LNCaP clone FGC (cell line): ENCODE data around the gene RAB7A.

ENCODE experiments used
- DNase-seq: peaks from one replicate; pipeline ENCODE4 v3.0.0-alpha.2; 2011; ENCODE audit warnings: low read depth
- H3K4me3 ChIP-seq: 2 replicates; pipeline ENCODE4 v1.5.1; 2011; ENCODE audit warnings: mild to moderate bottlenecking, low read depth, low read length, control low read depth
- TF ChIP-seq, protein P1 (sequence below): IDR thresholded peaks from 2 replicates; pipeline ENCODE4 v1.5.1; 2012; ENCODE audit warnings: mild to moderate bottlenecking; ENCODE audit not compliant: control insufficient read depth, insufficient read depth; ENCODE audit errors: extremely low read depth

RAB7A gene

DNA sequence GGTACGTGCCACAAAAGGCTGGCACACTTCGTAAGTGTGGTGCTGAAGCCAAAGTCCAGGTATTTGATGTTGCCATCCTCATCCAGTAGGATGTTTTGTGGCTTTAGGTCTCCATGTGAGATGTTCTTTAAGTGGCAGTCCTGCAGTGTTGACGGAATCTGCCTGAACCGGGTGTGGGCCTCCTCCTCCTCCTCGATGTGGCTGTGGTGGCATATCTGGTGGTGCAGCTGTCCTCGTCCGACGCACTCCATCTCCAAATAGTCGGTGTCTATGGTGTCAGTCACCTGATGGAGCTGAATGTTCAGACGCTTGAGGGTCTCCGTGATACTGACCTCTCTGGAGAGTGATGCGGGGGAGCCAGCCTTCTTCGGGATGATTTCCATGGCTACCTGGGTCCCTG, 123.0 kb downstream of the RAB7A start:
- DNase-seq: no peak
- TF ChIP-seq, protein P1, sequence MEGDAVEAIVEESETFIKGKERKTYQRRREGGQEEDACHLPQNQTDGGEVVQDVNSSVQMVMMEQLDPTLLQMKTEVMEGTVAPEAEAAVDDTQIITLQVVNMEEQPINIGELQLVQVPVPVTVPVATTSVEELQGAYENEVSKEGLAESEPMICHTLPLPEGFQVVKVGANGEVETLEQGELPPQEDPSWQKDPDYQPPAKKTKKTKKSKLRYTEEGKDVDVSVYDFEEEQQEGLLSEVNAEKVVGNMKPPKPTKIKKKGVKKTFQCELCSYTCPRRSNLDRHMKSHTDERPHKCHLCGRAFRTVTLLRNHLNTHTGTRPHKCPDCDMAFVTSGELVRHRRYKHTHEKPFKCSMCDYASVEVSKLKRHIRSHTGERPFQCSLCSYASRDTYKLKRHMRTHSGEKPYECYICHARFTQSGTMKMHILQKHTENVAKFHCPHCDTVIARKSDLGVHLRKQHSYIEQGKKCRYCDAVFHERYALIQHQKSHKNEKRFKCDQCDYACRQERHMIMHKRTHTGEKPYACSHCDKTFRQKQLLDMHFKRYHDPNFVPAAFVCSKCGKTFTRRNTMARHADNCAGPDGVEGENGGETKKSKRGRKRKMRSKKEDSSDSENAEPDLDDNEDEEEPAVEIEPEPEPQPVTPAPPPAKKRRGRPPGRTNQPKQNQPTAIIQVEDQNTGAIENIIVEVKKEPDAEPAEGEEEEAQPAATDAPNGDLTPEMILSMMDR: no peak
- H3K4me3 ChIP-seq: no peak overlapping the region

GRCh38 chr3:128849911-128850455, 124.0 kb downstream of the RAB7A start:
- H3K4me3 ChIP-seq: no peak overlapping the region
- no peak for DNase-seq
- TF ChIP-seq, protein P1: peak; percentile 52

DNA sequence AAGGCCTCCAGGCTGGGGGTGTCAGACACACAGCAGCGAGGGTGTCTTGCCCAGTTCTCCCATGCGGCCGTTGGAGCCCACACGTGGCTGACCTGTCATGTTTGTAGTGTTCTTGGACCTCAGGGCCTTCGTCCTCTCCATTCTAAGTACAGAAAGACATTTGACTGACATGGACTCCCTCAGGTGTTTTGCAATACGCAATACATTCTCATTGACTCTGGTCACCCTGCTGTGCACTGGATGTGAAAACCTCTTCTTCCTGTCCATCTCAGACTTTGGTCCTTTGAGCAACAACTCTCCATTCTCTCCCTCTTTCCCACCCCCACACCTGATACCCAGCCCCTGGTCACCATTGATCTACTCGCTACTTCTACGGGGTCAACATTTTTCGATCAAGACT, 124.6 kb downstream of the RAB7A start:
- no peak overlapping the region for H3K4me3 ChIP-seq
- no peak for DNase-seq
- TF ChIP-seq, protein P1: no peak

GRCh38 chr3:128851601-128852000, 125.6 kb downstream of the RAB7A start:
- TF ChIP-seq, protein P1: no peak
- DNase-seq: no peak

DNA sequence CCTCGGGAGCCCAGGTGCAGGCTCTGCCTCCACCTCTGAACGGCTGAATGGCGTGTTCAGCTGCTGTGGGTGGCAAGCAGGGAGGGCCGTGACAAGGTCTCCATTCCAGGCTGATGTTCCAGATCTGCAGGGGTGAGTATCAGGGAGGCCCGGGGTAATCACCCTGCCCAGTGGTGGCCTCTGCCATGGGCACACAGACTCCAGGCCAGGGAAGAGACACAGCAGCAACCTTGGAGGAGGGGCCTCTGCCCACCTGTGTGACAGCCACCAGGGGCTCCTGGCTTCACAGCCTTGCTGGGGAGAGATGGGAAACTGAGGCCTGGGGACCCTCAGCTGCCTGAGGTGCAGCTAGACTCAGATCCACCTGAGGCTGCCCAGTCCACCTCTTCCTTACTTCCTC, 127.8 kb downstream of the RAB7A start:
- DNase-seq: no peak
- TF ChIP-seq, protein P1: no peak

More at GRCh38 chr3:128851601-128852000, 125.6 kb downstream of the RAB7A start:
- H3K4me3 ChIP-seq: no peak overlapping the region

DNA sequence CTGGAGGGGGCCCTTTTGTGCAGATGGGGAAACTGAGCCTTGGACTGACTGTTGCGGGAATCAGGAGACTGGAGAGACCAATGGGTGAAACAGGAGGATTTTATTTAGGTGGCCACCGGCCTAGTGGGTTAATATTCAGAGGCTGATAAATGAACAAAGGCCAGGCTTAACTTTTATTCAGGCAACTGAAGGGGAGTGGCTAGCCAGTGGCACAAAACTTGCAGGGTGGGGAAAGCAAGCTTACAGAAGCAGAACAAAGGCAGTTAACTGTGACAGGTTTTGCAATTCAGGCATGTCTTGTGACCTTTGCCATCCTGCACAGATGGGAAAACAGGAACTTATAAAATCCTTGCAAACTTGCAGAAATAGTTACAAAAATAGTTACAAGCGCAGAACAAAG, 128.5 kb downstream of the RAB7A start:
- DNase-seq: no peak
- H3K4me3 ChIP-seq: no peak overlapping the region
- TF ChIP-seq, protein P1: no peak

More for the DNA sequence above, 127.8 kb downstream of the RAB7A start:
- H3K4me3 ChIP-seq: no peak overlapping the region

GRCh38 chr3:128855569-128855968, 129.6 kb downstream of the RAB7A start:
- H3K4me3 ChIP-seq: no peak overlapping the region
- no peak for DNase-seq
- TF ChIP-seq, protein P1: no peak
